Liver (tissue), 9 donors: ENCODE results near the gene COL6A3. TPM values are rescaled to one million over a fixed set of nuclear protein-coding genes. Genes with fewer than 3 reads are reported as not detected.

Source experiments
- DNase-seq: peaks from one replicate; pipeline ENCODE4 v3.0.0-alpha.2; 2017; ENCODE audit warnings: low spot score
- H3K27ac ChIP-seq, 2 donors: one replicate each; pipeline ENCODE4 v1.7.0; 2013; ENCODE audit warnings: inconsistent platforms in 2 of 2, low read length in 2 of 2, control low read depth in 1 of 2, low read depth in 1 of 2, mild to moderate bottlenecking in 1 of 2
- H3K27me3 ChIP-seq, 4 donors: one replicate each; pipeline versions ENCODE4 v1.6.1 to v1.7.0; 2013; ENCODE audit warnings: low read length in 3 of 4, inconsistent platforms in 1 of 4, mild to moderate bottlenecking in 1 of 4, moderate library complexity in 1 of 4; ENCODE audit not compliant: control insufficient read depth in 4 of 4, insufficient read depth in 4 of 4
- H3K36me3 ChIP-seq, 4 donors: one replicate each; pipeline versions ENCODE4 v1.6.1 to v1.7.0; 2013; ENCODE audit warnings: low read length in 3 of 4, mild to moderate bottlenecking in 3 of 4, low read depth in 1 of 4, moderate library complexity in 1 of 4; ENCODE audit not compliant: control insufficient read depth in 4 of 4, insufficient read depth in 3 of 4
- H3K4me1 ChIP-seq, 4 donors: one replicate each; pipeline versions ENCODE4 v1.6.1 to v1.7.0; 2013; ENCODE audit warnings: low read length in 3 of 4, mild to moderate bottlenecking in 3 of 4, moderate library complexity in 1 of 4; ENCODE audit not compliant: control insufficient read depth in 4 of 4, insufficient read depth in 4 of 4
- H3K4me3 ChIP-seq, 3 donors: one replicate each; pipeline versions ENCODE4 v1.6.1 to v1.7.0; 2013; ENCODE audit warnings: low read length in 3 of 3, control low read depth in 1 of 3, low read depth in 1 of 3, mild to moderate bottlenecking in 1 of 3
- H3K9ac ChIP-seq, 2 donors: one replicate each; pipeline ENCODE4 v1.7.0; 2013; ENCODE audit warnings: low read length in 2 of 2, mild to moderate bottlenecking in 2 of 2, moderate library complexity in 2 of 2, control low read depth in 1 of 2, low read depth in 1 of 2
- H3K9me3 ChIP-seq, 4 donors: one replicate each; pipeline versions ENCODE4 v1.6.1 to v1.7.0; 2013; ENCODE audit warnings: low read length in 3 of 4; ENCODE audit not compliant: control insufficient read depth in 4 of 4
- CTCF ChIP-seq: fragments of 150-350 bp; IDR thresholded peaks from 2 replicates; pipeline ENCODE4 v1.5.1; 2017; ENCODE audit warnings: improper control_type of control experiment, low read depth, low read length; ENCODE audit not compliant: missing input control
- EGR1 ChIP-seq, 2 donors: IDR thresholded peaks; 2 replicates each; pipeline ENCODE4 v1.6.1; 2016 to 2018; ENCODE audit warnings: antibody characterized with exemption in 2 of 2, low read depth in 2 of 2
- FOXA1 ChIP-seq: IDR thresholded peaks from 2 replicates; pipeline ENCODE4 v1.6.1; 2016; ENCODE audit warnings: antibody characterized with exemption
- FOXA2 ChIP-seq: IDR thresholded peaks from 2 replicates; pipeline ENCODE4 v1.6.1; 2016; ENCODE audit warnings: antibody characterized with exemption
- GABPA ChIP-seq, 2 donors: IDR thresholded peaks in 1 of 2; conservative IDR thresholded peaks in 1 of 2; 2 replicates each; pipeline ENCODE4 v1.6.1; 2016; ENCODE audit warnings: antibody characterized with exemption in 2 of 2, mild to moderate bottlenecking in 1 of 2, moderate library complexity in 1 of 2
- HNF4A ChIP-seq, 2 donors: conservative IDR thresholded peaks; 2 replicates each; pipeline ENCODE4 v1.6.1; 2016; ENCODE audit warnings: antibody characterized with exemption in 2 of 2, mild to moderate bottlenecking in 2 of 2
- HNF4G ChIP-seq: IDR thresholded peaks from 2 replicates; pipeline ENCODE4 v1.6.1; 2016; ENCODE audit warnings: antibody characterized with exemption
- JUND ChIP-seq, 2 donors: IDR thresholded peaks; 2 replicates each; pipeline ENCODE4 v1.6.1; 2016; ENCODE audit warnings: antibody characterized with exemption in 2 of 2
- NR2F2 ChIP-seq: IDR thresholded peaks from 2 replicates; pipeline ENCODE4 v1.6.1; 2016; ENCODE audit warnings: antibody characterized with exemption
- RAD21 ChIP-seq, 2 donors: IDR thresholded peaks; 2 replicates each; pipeline ENCODE4 v1.6.1; 2016; ENCODE audit warnings: antibody characterized with exemption in 2 of 2, mild to moderate bottlenecking in 2 of 2
- REST ChIP-seq: IDR thresholded peaks from 2 replicates; pipeline ENCODE4 v1.6.1; 2016; ENCODE audit warnings: antibody characterized with exemption, mild to moderate bottlenecking
- RXRA ChIP-seq, 2 donors: IDR thresholded peaks; 2 replicates each; pipeline ENCODE4 v1.6.1; 2017 to 2018; ENCODE audit warnings: antibody characterized with exemption in 2 of 2, mild to moderate bottlenecking in 1 of 2
- SP1 ChIP-seq: IDR thresholded peaks from 2 replicates; pipeline ENCODE4 v1.6.1; 2018; ENCODE audit warnings: antibody characterized with exemption, mild to moderate bottlenecking
- TAF1 ChIP-seq: conservative IDR thresholded peaks from 2 replicates; pipeline ENCODE4 v1.6.1; 2016; ENCODE audit warnings: antibody characterized with exemption, mild to moderate bottlenecking
- YY1 ChIP-seq: IDR thresholded peaks from 2 replicates; pipeline ENCODE4 v1.6.1; 2016; ENCODE audit warnings: antibody characterized with exemption, mild to moderate bottlenecking
- ZBTB33 ChIP-seq: IDR thresholded peaks from 2 replicates; pipeline ENCODE4 v1.6.1; 2016; ENCODE audit warnings: antibody characterized with exemption
- WGBS: extraction: QIAGEN DNeasy Blood & Tissue Kit; methylation state at CpG from one replicate; pipeline ENCODE4 v1.1.7; 2013; 5-methylcytosine and 5-hydroxymethylcytosine counted together
- polyA plus RNA-seq, 2 donors: library from polyadenylated mRNA; stranded (reverse) in 1 of 2; unstranded in 1 of 2; fragments of 200-250 nt in 1 of 2; fragments of >200 nt in 1 of 2; fragmentation: Nextera tagmentation in 1 of 2; extraction: Ambion mirVana in 1 of 2; gene quantifications; one replicate each; pipeline versions ENCODE4 v1.2.1 to v1.2.3, GENCODE V29; 2013 to 2015
- total RNA-seq, 2 donors: library from RNA; depleted of rRNA; stranded (reverse); fragments of >200 nt; gene quantifications; one replicate each; pipeline ENCODE4 v1.2.3, GENCODE V29; 2014
- TF ChIP-seq, protein P1 (sequence below): IDR thresholded peaks from 2 replicates; pipeline ENCODE4 v1.6.1; 2016; ENCODE audit warnings: antibody characterized with exemption
- TF ChIP-seq, protein P2 (sequence below): IDR thresholded peaks from 2 replicates; pipeline ENCODE4 v1.6.1; 2016; ENCODE audit warnings: antibody characterized with exemption
- donor health status: healthy.
- donor health status: healthy.
- donor health status: healthy.
- donor health status: healthy.
- donor health status: healthy.

COL6A3 gene
- total and polyA plus RNA-seq, 4 donors, result 1.7 to 28.7 (median 17.5) TPM

DNA sequence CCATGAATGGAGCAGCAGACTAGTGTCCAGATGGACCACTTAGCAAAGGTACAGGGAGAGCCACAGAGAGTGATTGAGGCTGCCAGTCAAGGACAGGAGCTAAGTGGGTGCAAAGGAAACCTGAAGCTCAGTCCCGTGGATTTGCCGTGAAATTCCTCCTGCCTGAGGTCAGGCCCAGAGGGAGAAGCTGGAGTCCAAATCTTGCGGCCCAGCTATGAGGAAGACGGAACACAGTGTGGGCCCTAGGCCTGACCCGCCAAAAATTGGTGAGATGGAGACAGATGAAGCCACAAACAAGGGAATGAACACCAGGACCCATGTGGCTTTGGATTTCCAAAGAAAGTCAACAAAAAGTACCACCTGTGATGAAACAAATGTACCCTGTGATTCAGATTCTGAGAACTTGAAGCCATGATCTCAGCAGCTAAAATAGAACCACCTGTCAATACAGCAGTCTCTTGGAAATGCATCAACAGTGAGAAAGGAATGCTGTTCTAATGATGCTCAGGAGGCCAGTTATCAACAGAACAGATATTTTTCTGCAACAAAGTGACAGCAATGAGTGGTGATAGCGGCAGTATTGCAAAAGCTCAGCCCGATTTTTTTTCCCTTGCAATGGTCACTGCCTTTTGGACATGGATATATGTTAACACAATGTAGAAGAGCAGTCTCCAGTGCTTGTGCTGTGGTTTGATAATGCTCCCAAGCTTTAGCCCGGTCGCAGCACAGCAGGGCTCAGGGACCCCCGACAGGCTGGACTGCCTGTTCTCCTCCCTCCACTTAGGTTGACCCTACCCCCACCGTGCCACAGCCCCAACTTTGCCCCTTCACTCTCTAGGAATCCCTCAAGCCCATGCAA lies 10.7 kb downstream of the COL6A3 start:
- Histone ChIP-seq H3K27me3 (peaks cover 0 to 6% (median 0%) of the 10 kb centered on the region in 4 donors), H3K9ac (no peak overlapping the region), H3K27ac (no peak overlapping the region), H3K36me3 (no peaks in the 10 kb centered on the region), H3K9me3 (no peaks in the 10 kb centered on the region), H3K4me1 (peaks cover 0 to 1% (median 0%) of the 10 kb centered on the region in 4 donors), H3K4me3 (no peak overlapping the region)
- no peak for DNase-seq
- 67% methylated on average over 11 of the region's 11 CpGs for WGBS
- no peak for TF ChIP-seq HNF4G
- TF ChIP-seq GABPA (IDR thresholded peaks at IDR 0.05 in 1 of 2, conservative IDR thresholded peaks at IDR 0.05 in 1 of 2), result no peak
- TF ChIP-seq REST, result no peak
- no peak for TF ChIP-seq EGR1 (IDR thresholded peaks at IDR 0.05; ENCODE audit: low read depth in 2 of 2)
- no peak for TF ChIP-seq JUND (IDR thresholded peaks at IDR 0.05)
- TF ChIP-seq YY1, result no peak
- TF ChIP-seq RAD21 (IDR thresholded peaks at IDR 0.05), result no peak
- TF ChIP-seq FOXA1, result no peak
- TF ChIP-seq NR2F2, result no peak
- TF ChIP-seq HNF4A (conservative IDR thresholded peaks at IDR 0.05), result no peak
- no peak for TF ChIP-seq SP1
- no peak for TF ChIP-seq RXRA (IDR thresholded peaks at IDR 0.05)
- no peak for TF ChIP-seq FOXA2
- TF ChIP-seq, protein P1, sequence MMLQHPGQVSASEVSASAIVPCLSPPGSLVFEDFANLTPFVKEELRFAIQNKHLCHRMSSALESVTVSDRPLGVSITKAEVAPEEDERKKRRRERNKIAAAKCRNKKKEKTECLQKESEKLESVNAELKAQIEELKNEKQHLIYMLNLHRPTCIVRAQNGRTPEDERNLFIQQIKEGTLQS, result no peak
- TF ChIP-seq TAF1, result no peak
- TF ChIP-seq, protein P2, sequence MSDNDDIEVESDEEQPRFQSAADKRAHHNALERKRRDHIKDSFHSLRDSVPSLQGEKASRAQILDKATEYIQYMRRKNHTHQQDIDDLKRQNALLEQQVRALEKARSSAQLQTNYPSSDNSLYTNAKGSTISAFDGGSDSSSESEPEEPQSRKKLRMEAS, result no peak
- TF ChIP-seq ZBTB33, result no peak
- TF ChIP-seq CTCF, result no peak
